IPS-18c (cell line): ENCODE measurements around the gene NSD2.
"Not testable (repeated sequence)": the region's sequence is repeated elsewhere in the genome, so short reads cannot be mapped to it uniquely, and the experiment has no call there.

Source experiments
- H3K4me3 ChIP-seq: 2 replicates; pipeline ENCODE4 v1.7.0; 2013; ENCODE audit warnings: low read depth, mild to moderate bottlenecking, low read length, moderate library complexity; ENCODE audit not compliant: insufficient read depth
- H3K9me3 ChIP-seq: one replicate; pipeline ENCODE4 v1.6.1; 2013; ENCODE audit warnings: mild to moderate bottlenecking, low read length, moderate library complexity; ENCODE audit not compliant: control insufficient read depth, insufficient read depth

The NSD2 gene

GRCh38 chr4:1904042-1904441, 32.8 kb downstream of the NSD2 start:
- no peaks in the 10 kb centered on the region for H3K9me3 ChIP-seq
- H3K4me3 ChIP-seq = no peak overlapping the region

- H3K9me3 ChIP-seq = no peaks in the 10 kb centered on the region
- no peak overlapping the region for H3K4me3 ChIP-seq
These were observed 36.8 kb downstream of the NSD2 start for GRCh38 chr4:1907848-1908525.

- not testable (repeated sequence) for H3K9me3 ChIP-seq, H3K4me3 ChIP-seq
These were observed 38.5 kb downstream of the NSD2 start for GRCh38 chr4:1909696-1910095.

GRCh38 chr4:1910643-1911042, 39.5 kb downstream of the NSD2 start:
- H3K4me3 ChIP-seq = no peak overlapping the region
- no peaks in the 10 kb centered on the region for H3K9me3 ChIP-seq

- not testable (repeated sequence) for H3K4me3 ChIP-seq, H3K9me3 ChIP-seq
These were observed 40.1 kb downstream of the NSD2 start for GRCh38 chr4:1911316-1911715.

- H3K9me3 ChIP-seq = no peaks in the 10 kb centered on the region
- H3K4me3 ChIP-seq = no peak overlapping the region
These were observed 51.6 kb downstream of the NSD2 start for GRCh38 chr4:1922821-1923220.

GRCh38 chr4:1927675-1928074, 56.5 kb downstream of the NSD2 start:
- Histone ChIP-seq H3K4me3 (no peak overlapping the region), H3K9me3 (no peaks in the 10 kb centered on the region)

- Histone ChIP-seq H3K4me3 (no peak overlapping the region), H3K9me3 (no peaks in the 10 kb centered on the region)
These were observed 57.4 kb downstream of the NSD2 start for GRCh38 chr4:1928356-1929239.

GRCh38 chr4:1932736-1933135, 61.5 kb downstream of the NSD2 start:
- Histone ChIP-seq H3K9me3 (no peaks in the 10 kb centered on the region), H3K4me3 (no peak overlapping the region)

- no peak overlapping the region for H3K4me3 ChIP-seq
- no peaks in the 10 kb centered on the region for H3K9me3 ChIP-seq
These were observed 62.5 kb downstream of the NSD2 start for GRCh38 chr4:1933700-1934099.

GRCh38 chr4:1937550-1937949, 66.4 kb downstream of the NSD2 start:
- Histone ChIP-seq H3K9me3 (no peaks in the 10 kb centered on the region), H3K4me3 (no peak overlapping the region)

GRCh38 chr4:1938027-1938426, 66.8 kb downstream of the NSD2 start:
- H3K4me3 ChIP-seq = no peak overlapping the region
- H3K9me3 ChIP-seq = no peaks in the 10 kb centered on the region

GRCh38 chr4:1939664-1940509, 68.7 kb downstream of the NSD2 start:
- Histone ChIP-seq H3K4me3 (no peak overlapping the region), H3K9me3 (no peaks in the 10 kb centered on the region)

- no peaks in the 10 kb centered on the region for H3K9me3 ChIP-seq
- H3K4me3 ChIP-seq = no peak overlapping the region
These were observed 69.4 kb downstream of the NSD2 start for GRCh38 chr4:1940566-1940965.

GRCh38 chr4:1943928-1944327, 72.7 kb downstream of the NSD2 start:
- Histone ChIP-seq H3K4me3 (no peak overlapping the region), H3K9me3 (peaks cover 2% of the 10 kb centered on the region)

GRCh38 chr4:1945124-1945895, 74.1 kb downstream of the NSD2 start:
- Histone ChIP-seq H3K9me3 (peaks cover 2% of the 10 kb centered on the region), H3K4me3 (no peak overlapping the region)

GRCh38 chr4:1945912-1946311, 74.7 kb downstream of the NSD2 start:
- Histone ChIP-seq H3K9me3 (peaks cover 2% of the 10 kb centered on the region), H3K4me3 (no peak overlapping the region)
